Thoracic aorta (tissue), 2 donors: ENCODE data around the gene CACTIN. TPM values are rescaled to one million over a fixed set of nuclear protein-coding genes. Genes with fewer than 3 reads are reported as not detected.

ENCODE experiments used
- ATAC-seq: fragments of 150-250 bp; one replicate; pipeline ENCODE4 v1.8.0; 2017; ENCODE audit warnings: low read depth; ENCODE audit not compliant: insufficient number of reproducible peaks, low FRiP score
- DNase-seq: peaks from one replicate; pipeline ENCODE4 v3.0.0-alpha.2; 2020; ENCODE audit warnings: low spot score
- H3K27ac ChIP-seq, 2 donors: fragments of 200-600 bp; sonication (generic); 1 replicate in 1 of 2; 2 replicates in 1 of 2; pipeline ENCODE4 v1.5.1; 2016; ENCODE audit warnings: mild to moderate bottlenecking in 2 of 2, moderate library complexity in 2 of 2
- H3K27me3 ChIP-seq: fragments of 200-600 bp; sonication (generic); replicated peaks from 2 replicates; pipeline ENCODE4 v1.6.0; 2016; ENCODE audit warnings: mild to moderate bottlenecking; ENCODE audit not compliant: insufficient read depth
- H3K36me3 ChIP-seq: fragments of 200-600 bp; sonication (generic); one replicate; pipeline ENCODE4 v1.5.1; 2016
- H3K4me1 ChIP-seq, 2 donors: fragments of 200-600 bp; sonication (generic); 1 replicate in 1 of 2; 2 replicates in 1 of 2; pipeline versions ENCODE4 v1.5.1 to v1.6.0; 2016; ENCODE audit warnings: low read depth in 2 of 2, mild to moderate bottlenecking in 1 of 2; ENCODE audit not compliant: control insufficient read depth in 1 of 2
- H3K4me3 ChIP-seq: fragments of 200-600 bp; sonication (generic); 2 replicates; pipeline ENCODE4 v1.5.1; 2016; ENCODE audit warnings: mild to moderate bottlenecking
- H3K9me3 ChIP-seq: fragments of 200-600 bp; sonication (generic); 2 replicates; pipeline ENCODE4 v1.5.1; 2016
- total RNA-seq, 2 donors: library from RNA; depleted of rRNA; stranded (reverse); fragments of >200 nt; gene quantifications; one replicate each; pipeline versions ENCODE4 v1.1.0 to v1.2.3, GENCODE V29; 2016
- TF ChIP-seq, protein P1 (sequence below): fragments of 200-600 bp; sonication (generic); IDR thresholded peaks from one replicate; pipeline ENCODE4 v1.5.1; 2019; ENCODE audit warnings: antibody characterized with exemption

The CACTIN gene
- total RNA-seq, 2 donors from 2014 or later: 33.4 to 38.0 TPM

DNA sequence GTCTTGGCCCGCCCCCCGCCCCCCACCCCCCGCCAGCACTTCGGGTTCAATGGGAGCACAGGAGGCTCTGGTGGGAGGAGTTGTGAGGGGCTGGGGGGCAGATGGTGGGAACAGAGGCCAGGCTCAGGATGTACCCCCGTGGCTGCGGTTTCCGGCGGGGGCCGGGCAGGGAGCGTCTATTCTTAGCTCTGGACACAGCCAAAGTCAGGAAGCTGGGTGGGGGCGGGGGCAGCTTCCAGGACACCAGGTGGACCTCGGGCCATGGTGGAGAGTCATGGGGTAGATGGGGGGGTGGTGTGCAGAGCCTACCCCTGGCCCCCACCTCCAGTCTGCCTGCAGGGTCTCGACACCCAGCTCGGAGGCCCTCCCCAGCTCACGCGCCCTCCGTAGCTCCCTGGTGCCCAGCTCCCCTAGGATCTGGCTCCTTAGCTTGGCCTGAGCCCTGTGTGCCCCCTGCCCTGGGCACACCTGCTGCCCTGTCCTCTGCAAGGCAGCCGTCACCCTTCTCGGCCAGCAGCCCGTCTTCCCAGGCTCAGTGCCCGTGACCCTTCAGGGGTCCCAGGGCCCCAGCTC is 17.8 kb downstream of the CACTIN start:
- Histone ChIP-seq H3K36me3 (peaks cover 10% of the 10 kb centered on the region), H3K4me1 (peaks cover 33 to 53% of the 10 kb centered on the region in 2 donors), H3K9me3 (no peaks in the 10 kb centered on the region), H3K4me3 (peak overlapping the region; percentile 7), H3K27ac (peak overlapping the region; percentile 83 to 99), H3K27me3 (no peaks in the 10 kb centered on the region)
- ATAC-seq: no peak
- TF ChIP-seq, protein P1, sequence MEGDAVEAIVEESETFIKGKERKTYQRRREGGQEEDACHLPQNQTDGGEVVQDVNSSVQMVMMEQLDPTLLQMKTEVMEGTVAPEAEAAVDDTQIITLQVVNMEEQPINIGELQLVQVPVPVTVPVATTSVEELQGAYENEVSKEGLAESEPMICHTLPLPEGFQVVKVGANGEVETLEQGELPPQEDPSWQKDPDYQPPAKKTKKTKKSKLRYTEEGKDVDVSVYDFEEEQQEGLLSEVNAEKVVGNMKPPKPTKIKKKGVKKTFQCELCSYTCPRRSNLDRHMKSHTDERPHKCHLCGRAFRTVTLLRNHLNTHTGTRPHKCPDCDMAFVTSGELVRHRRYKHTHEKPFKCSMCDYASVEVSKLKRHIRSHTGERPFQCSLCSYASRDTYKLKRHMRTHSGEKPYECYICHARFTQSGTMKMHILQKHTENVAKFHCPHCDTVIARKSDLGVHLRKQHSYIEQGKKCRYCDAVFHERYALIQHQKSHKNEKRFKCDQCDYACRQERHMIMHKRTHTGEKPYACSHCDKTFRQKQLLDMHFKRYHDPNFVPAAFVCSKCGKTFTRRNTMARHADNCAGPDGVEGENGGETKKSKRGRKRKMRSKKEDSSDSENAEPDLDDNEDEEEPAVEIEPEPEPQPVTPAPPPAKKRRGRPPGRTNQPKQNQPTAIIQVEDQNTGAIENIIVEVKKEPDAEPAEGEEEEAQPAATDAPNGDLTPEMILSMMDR: no peak
- DNase-seq: no peak

- Histone ChIP-seq H3K27me3 (no peaks in the 10 kb centered on the region), H3K9me3 (no peaks in the 10 kb centered on the region), H3K27ac (peak overlapping the region; percentile 98 to 99), H3K4me3 (peak overlapping the region; percentile 87), H3K4me1 (peaks cover 38 to 60% of the 10 kb centered on the region in 2 donors), H3K36me3 (peaks cover 10% of the 10 kb centered on the region)
- ATAC-seq: no peak
- TF ChIP-seq, protein P1: no peak
- DNase-seq: no peak
Measured at GRCh38 chr19:3608079-3608641, 18.4 kb downstream of the CACTIN start.

DNA sequence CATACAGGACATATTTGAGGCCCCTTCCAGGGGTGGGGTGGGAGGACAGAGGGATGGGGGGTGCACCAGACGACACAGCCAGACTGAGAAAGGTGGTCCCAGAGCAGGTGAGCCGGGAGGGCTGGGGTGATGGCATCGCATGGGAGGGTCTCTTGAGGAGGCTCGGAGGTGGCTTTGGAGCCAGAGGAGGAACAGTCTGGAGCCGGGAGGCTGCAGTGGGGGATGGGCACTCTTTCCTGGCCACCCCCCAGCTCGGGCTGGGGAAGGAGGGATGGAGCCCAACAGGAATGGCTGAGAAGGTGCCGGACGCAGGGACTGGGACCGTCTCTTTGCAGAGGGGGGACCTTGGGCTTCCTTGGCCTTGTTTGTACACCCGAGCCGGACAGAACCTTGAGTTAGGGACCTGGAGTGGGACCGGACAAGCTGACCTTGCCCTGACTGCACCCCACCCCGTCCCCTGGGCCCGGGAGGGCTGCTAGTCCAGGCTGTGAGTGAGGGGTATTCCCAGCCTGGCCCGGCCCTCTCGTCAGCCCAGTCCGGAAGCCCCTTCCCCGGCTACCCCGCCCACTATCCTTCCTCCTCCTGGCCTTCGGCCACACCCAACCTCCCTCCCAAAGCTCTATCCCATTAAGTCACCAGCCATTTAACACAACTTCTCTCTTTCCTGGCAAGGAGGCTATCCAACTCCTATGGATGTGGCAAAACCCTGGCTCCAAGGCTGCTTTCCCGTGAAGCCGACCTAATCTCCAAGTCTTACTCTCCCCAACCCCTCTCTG is 19.1 kb downstream of the CACTIN start:
- DNase-seq (no peak), ATAC-seq (no peak)
- no peaks in the 10 kb centered on the region for H3K27me3 ChIP-seq
- TF ChIP-seq, protein P1: no peak
- peaks cover 38 to 66% of the 10 kb centered on the region in 2 donors for H3K4me1 ChIP-seq
- no peaks in the 10 kb centered on the region for H3K9me3 ChIP-seq
- peak overlapping the region; percentile 87 for H3K4me3 ChIP-seq
- H3K36me3 ChIP-seq: peaks cover 10% of the 10 kb centered on the region
- H3K27ac ChIP-seq: peak overlapping the region; percentile 98 to 99

DNA sequence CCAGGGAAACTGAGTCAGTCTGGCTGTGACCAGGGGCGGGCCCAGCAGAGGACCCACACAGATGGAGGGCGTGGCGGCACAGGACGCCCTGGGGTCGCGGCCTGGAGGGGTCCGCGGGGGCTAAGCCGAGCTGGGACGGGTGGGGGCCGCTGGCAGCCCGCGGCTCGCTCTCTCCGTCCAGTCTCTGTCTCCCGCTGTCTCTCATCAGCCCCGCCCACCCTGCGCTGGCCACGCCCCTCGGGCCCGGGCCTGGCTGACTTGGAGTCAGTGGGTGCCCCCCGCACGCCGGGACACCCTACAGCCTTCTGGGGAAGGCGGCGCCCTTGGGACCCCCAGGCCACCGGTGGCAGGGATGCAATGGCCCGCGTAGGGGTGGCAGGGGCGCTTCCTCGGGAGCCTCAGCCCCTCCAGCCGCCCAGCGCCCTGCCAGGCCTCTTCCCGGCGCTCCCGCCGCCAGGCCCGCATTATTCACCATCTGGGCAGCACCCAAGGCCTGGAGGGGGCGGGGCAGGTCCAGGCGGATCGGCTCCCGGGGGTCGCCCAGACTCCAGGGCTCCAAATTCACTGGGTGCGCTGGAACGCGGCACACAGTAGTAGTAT is 19.8 kb downstream of the CACTIN start, which contains the start of gene TBXA2R:
Gene TBXA2R (minus strand): TSS at position 186 of the 600 bp plus-strand sequence. CDS start 6,241 bp downstream, outside the sequence.
- peaks cover 38 to 73% of the 10 kb centered on the region in 2 donors for H3K4me1 ChIP-seq
- no peaks in the 10 kb centered on the region for H3K27me3 ChIP-seq
- peak within 1 kb of the TSS; percentile 87 for H3K4me3 ChIP-seq
- H3K9me3 ChIP-seq: no peaks in the 10 kb centered on the region
- peak within 1 kb of the TSS; percentile 98 to 99 for H3K27ac ChIP-seq
- ATAC-seq (no peak), DNase-seq (peak; percentile 52)
- TF ChIP-seq, protein P1: no peak
- H3K36me3 ChIP-seq: peaks cover 5% of the 10 kb centered on the region

DNA sequence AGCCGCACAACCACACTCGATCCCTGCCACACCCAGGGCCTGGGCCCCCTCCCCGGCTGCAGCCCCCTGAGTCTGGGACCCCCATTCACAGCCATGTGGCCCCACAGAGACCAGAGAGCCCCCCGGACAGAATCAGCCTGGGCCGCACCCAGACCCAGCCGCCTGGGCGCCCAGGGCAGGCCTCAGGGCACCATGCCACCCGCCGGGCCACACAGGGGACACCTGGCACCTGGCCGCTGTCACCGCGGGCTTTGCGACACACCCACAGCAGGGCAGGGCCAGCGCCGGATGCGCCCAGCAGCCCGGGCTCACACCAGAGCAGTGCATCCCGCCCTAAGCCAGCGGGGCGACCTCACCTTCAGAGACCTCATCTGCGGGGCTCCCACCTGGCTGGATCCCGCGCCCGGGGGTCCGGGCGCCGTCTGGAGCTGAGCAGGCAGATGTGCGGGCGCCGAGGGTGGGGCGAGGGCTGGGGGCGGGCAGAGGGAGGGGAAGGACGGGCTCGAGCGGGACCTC is 20.4 kb downstream of the CACTIN start:
- peak overlapping the region; percentile 87 for H3K4me3 ChIP-seq
- no peak for ATAC-seq
- peak overlapping the region; percentile 98 to 99 for H3K27ac ChIP-seq
- TF ChIP-seq, protein P1: no peak
- no peaks in the 10 kb centered on the region for H3K27me3 ChIP-seq
- H3K36me3 ChIP-seq: no peaks in the 10 kb centered on the region
- DNase-seq: no peak
- H3K4me1 ChIP-seq: peaks cover 43 to 79% of the 10 kb centered on the region in 2 donors
- H3K9me3 ChIP-seq: no peaks in the 10 kb centered on the region
